ENCODE results near the gene ZDHHC9.

ZDHHC9 gene

DNA sequence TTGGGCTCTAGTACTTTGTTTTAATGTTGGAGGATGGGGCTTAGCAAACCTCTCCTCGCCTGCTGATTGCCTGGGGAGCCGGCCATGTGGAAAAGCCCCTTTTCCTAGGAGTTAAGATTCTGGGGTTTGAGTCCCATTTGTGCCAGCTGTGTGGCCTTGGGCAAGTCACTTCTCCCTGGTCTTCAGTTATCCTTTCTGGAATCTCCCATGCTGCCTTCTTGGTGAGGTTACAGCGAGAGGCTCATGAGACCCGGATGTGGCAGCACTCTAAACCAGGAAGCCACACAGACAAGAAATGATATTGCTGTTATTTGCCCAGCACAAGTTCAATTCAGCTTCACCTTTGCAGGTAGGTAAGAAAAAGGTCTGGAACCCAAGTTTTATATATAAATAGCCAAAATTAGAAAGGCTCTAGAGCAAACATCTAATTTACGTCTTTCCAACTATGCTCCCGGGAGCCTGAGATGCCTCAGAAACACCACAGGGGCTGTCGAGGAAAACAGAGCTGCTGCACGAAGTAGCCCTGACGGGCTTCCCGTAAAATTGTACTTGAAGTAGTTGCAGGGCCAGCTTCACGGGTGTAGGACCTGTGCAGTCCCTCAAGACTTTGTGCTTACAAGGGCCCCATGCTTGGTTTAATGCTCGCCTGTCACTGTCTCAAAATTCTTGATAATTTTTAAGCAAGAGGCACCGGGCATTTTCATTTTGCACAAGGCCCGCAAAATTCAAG, 72.3 kb downstream of the ZDHHC9 start:
- TF ChIP-seq POLR2AphosphoS5 (IDR thresholded peaks at IDR 0.05; ENCODE audit: low read depth, low read length): no peak
- TF ChIP-seq TAF1 (IDR thresholded peaks at IDR 0.05; ENCODE audit: borderline replicate concordance, low read depth, low read length): no peak
- no peak for TF ChIP-seq POLR2A (IDR thresholded peaks at IDR 0.05; ENCODE audit: low read depth, low read length)
- no peak for DNase-seq (ENCODE audit: insufficient read length)
- FAIRE-seq: peak; percentile 64

DNA sequence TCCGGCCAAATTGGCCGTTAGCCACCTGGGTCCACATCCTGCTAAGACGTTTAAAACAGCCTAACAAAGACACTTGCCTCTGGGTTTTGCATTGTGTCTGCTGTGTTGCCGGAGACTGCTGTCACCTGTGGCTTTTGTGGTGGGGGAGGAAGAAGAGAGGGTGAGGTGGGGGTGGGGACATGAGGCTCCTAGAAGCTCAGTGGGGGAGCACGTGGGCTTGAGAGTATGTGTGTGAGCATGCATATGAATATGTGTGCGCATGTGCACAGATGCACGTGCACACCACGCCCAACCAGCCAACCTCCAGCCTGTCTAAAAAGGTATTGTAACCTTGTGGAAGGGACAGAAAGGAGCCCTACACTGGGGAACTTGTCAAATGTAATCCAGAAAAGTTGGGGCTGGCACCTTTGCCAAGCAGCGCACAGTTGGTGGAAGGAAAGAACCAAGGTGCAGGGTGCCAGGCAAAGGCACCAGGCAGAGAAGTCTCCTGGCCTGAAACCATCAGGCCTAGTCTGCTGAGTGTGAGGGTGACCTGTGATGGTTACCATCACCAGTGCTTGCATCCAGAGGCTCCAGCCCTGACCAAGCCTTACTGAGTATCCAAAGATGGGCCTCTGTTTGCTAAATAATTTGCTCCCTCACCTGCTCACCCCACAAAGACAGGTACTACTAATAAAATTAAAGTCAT, 74.1 kb downstream of the ZDHHC9 start:
- TF ChIP-seq POLR2A (IDR thresholded peaks at IDR 0.05; ENCODE audit: low read depth, low read length): no peak
- no peak for TF ChIP-seq TAF1 (IDR thresholded peaks at IDR 0.05; ENCODE audit: borderline replicate concordance, low read depth, low read length)
- no peak for TF ChIP-seq POLR2AphosphoS5 (IDR thresholded peaks at IDR 0.05; ENCODE audit: low read depth, low read length)
- peak; percentile 60 for DNase-seq (ENCODE audit: insufficient read length)
- FAIRE-seq: peak; percentile 99

DNA sequence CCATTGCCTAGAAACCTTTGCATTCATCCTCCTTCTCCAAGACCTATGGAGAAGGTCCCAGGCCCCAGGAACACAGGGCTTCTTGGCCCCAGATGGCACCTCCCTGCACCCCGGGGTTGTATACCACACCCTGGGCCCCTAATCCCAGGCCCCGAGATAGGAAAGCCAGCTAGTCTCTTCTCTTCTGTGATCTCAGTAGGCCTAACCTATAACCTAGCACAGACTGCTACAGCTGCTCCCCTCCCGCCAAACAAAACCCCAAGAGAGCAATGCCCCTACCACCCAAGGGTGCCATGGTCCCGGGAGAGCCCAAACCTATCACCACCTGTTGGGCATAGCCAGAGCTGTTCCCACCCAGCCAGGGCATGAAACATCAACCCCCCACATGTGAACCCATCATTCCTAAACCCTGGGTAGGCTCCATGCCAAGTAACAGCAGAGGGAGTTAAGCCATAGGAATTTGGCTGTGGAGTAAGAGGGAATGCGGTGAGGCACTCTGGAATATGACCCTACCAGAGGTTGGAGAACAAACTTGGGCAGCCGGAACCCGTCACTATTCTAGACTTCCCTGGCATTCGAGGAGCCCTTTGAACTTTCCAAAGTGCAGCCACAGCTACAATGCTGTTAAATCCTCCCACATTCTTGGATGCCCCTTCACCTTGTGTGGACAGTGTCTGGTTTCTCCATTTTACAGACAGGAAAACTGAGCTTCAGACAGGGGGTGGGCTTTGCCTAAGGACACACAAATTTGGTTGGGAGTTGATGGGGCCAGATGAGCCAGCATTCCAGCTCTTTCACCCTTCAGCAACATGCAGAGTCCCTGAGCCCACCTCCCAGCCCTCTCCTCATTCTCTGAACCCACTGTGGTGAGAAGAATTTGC, 74.9 kb downstream of the ZDHHC9 start:
- FAIRE-seq: peak; percentile 74
- DNase-seq (ENCODE audit: insufficient read length): no peak
- TF ChIP-seq POLR2A (IDR thresholded peaks at IDR 0.05; ENCODE audit: low read depth, low read length) (no peak), POLR2AphosphoS5 (IDR thresholded peaks at IDR 0.05; ENCODE audit: low read depth, low read length) (no peak), TAF1 (IDR thresholded peaks at IDR 0.05; ENCODE audit: borderline replicate concordance, low read depth, low read length) (no peak)

DNA sequence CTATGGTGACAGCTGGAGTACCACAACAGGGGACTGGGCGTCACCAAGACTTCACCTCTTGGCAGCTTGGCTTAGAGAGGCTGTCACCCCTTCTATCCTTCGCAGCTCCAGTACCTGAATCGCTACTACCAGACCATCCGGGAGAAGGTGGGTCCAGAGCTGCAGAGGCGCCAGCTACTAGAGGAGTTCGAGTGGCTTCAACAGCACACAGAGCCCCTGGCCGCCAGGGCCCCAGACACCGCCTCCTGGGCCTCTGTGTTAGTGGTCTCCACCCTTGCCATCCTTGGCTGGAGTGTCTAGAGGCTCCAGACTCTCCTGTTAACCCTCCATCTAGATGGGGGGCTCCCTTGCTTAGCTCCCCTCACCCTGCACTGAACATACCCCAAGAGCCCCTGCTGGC, 75.5 kb downstream of the ZDHHC9 start:
- TF ChIP-seq POLR2AphosphoS5 (IDR thresholded peaks at IDR 0.05; ENCODE audit: low read depth, low read length) (no peak), TAF1 (IDR thresholded peaks at IDR 0.05; ENCODE audit: borderline replicate concordance, low read depth, low read length) (no peak), POLR2A (IDR thresholded peaks at IDR 0.05; ENCODE audit: low read depth, low read length) (no peak)
- no peak for DNase-seq (ENCODE audit: insufficient read length)
- no peak for FAIRE-seq

DNA sequence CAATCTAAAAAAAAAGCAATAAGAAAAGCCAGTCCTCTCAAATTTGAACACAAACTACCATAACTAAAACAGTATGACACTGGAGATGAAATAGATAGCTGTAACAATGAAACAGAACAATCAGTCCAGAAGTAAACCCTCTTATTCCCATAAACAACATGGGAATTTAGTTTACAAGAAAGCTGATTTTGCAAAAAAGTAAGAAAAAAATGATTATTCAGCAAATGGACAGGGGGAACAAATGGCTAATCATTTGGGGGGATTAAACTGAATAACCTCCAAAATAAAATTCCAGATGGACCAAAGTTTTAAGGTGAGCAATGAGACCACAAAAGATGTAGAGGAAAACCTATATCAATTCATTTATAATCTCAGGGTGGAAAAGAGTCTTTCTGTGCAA, 80.0 kb downstream of the ZDHHC9 start:
- DNase-seq (ENCODE audit: insufficient read length) (no peak), FAIRE-seq (no peak)
- TF ChIP-seq POLR2A (IDR thresholded peaks at IDR 0.05; ENCODE audit: low read depth, low read length) (no peak), TAF1 (IDR thresholded peaks at IDR 0.05; ENCODE audit: borderline replicate concordance, low read depth, low read length) (no peak), POLR2AphosphoS5 (IDR thresholded peaks at IDR 0.05; ENCODE audit: low read depth, low read length) (no peak)

GRCh38 chrX:129762448-129762847, 81.2 kb downstream of the ZDHHC9 start:
- FAIRE-seq (no peak), DNase-seq (ENCODE audit: insufficient read length) (no peak)
- TF ChIP-seq POLR2A (IDR thresholded peaks at IDR 0.05; ENCODE audit: low read depth, low read length) (no peak), TAF1 (IDR thresholded peaks at IDR 0.05; ENCODE audit: borderline replicate concordance, low read depth, low read length) (no peak), POLR2AphosphoS5 (IDR thresholded peaks at IDR 0.05; ENCODE audit: low read depth, low read length) (no peak)

- FAIRE-seq (no peak), DNase-seq (ENCODE audit: insufficient read length) (no peak)
- TF ChIP-seq POLR2A (IDR thresholded peaks at IDR 0.05; ENCODE audit: low read depth, low read length) (no peak), POLR2AphosphoS5 (IDR thresholded peaks at IDR 0.05; ENCODE audit: low read depth, low read length) (no peak), TAF1 (IDR thresholded peaks at IDR 0.05; ENCODE audit: borderline replicate concordance, low read depth, low read length) (no peak)
These were observed 82.1 kb downstream of the ZDHHC9 start for GRCh38 chrX:129761596-129761995.

- DNase-seq (ENCODE audit: insufficient read length) (no peak), FAIRE-seq (no peak)
- no peak for TF ChIP-seq POLR2A (IDR thresholded peaks at IDR 0.05; ENCODE audit: low read depth, low read length)
- no peak for TF ChIP-seq TAF1 (IDR thresholded peaks at IDR 0.05; ENCODE audit: borderline replicate concordance, low read depth, low read length)
- no peak for TF ChIP-seq POLR2AphosphoS5 (IDR thresholded peaks at IDR 0.05; ENCODE audit: low read depth, low read length)
These were observed 82.7 kb downstream of the ZDHHC9 start for GRCh38 chrX:129760981-129761380.

- DNase-seq (ENCODE audit: insufficient read length): no peak
- TF ChIP-seq TAF1 (IDR thresholded peaks at IDR 0.05; ENCODE audit: borderline replicate concordance, low read depth, low read length) (no peak), POLR2AphosphoS5 (IDR thresholded peaks at IDR 0.05; ENCODE audit: low read depth, low read length) (no peak), POLR2A (IDR thresholded peaks at IDR 0.05; ENCODE audit: low read depth, low read length) (no peak)
These were observed 83.5 kb downstream of the ZDHHC9 start for GRCh38 chrX:129760155-129760554.

DNA sequence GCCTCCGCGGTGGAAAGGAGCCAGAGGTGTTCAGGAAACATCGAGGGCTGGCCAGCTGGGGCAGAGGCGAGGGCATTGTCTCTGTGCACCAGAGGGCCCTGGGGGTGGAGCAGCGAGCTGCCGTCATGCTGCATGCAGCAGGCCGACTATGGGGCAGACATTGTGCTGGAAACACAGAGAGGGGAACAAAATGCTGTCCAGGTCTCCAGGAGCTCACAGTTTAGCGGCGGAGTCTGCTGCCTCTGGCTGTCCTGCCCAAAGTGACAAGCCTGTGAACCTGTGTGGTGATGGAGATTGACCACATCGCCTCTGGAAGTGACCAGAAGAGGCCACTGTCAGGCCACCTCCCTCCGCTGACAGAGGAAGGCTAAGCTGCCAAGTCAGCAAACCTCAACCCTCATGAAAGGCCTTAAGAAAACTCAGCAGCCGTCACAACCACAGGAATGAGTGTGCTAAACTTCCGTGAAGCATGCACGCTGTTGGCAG, 84.1 kb downstream of the ZDHHC9 start:
- DNase-seq (ENCODE audit: insufficient read length) (no peak), FAIRE-seq (peak; percentile 78)
- TF ChIP-seq TAF1 (IDR thresholded peaks at IDR 0.05; ENCODE audit: borderline replicate concordance, low read depth, low read length) (no peak), POLR2AphosphoS5 (IDR thresholded peaks at IDR 0.05; ENCODE audit: low read depth, low read length) (no peak), POLR2A (IDR thresholded peaks at IDR 0.05; ENCODE audit: low read depth, low read length) (no peak)

More at GRCh38 chrX:129760155-129760554, 83.5 kb downstream of the ZDHHC9 start:
- no peak for FAIRE-seq

Measured in GM12892 (cell line).